GM03348 (cell line): ENCODE data around the gene UBE2K.
A peak's percentile ranks its signal among the peaks of the same experiment; 100 is the strongest.
"Not testable (repeated sequence)": the region's sequence is repeated elsewhere in the genome, so short reads cannot be mapped to it uniquely, and the experiment has no call there.

ENCODE experiments used
- DNase-seq: peaks from one replicate; pipeline ENCODE4 v3.0.0; 2012; ENCODE audit warnings: low spot score

The UBE2K gene

DNA sequence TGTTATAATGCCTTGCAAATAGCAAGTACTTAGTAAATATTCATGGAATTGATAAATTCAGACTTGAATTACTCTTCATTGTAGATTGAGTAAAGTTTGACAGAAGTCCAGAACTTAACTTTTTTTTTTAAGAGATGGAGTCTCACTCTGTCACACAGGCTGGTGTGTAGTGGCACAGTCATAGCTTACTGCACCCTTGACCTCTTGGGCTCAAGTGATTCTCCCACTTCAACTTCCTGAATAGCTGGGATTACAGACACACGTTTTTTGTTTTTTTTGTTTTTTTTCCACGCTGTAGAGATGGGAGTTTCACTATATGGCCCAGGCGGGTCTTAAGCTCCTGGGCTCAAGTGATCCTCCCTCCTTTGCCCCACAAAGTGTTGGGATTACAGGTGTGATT, 32.1 kb downstream of the UBE2K start:
- DNase-seq: no peak

DNA sequence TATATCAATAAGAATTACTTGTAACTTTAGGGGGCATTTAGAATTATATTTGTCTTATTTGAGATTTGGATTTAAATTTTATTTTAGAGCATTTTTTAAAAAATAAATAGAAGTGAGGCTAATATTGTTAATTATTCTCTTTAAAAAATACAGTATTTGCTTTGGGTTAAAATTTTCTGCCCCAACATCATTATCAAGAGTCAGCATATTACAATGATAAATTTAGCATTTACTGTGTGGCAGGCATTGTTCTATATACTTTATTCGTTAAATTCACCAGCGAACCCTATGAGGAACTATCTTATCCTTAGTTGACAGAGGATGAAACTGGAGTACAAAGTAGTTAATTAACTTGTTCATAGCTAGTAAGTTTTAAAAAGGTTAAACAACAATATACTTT, 34.0 kb downstream of the UBE2K start:
- DNase-seq: no peak

DNA sequence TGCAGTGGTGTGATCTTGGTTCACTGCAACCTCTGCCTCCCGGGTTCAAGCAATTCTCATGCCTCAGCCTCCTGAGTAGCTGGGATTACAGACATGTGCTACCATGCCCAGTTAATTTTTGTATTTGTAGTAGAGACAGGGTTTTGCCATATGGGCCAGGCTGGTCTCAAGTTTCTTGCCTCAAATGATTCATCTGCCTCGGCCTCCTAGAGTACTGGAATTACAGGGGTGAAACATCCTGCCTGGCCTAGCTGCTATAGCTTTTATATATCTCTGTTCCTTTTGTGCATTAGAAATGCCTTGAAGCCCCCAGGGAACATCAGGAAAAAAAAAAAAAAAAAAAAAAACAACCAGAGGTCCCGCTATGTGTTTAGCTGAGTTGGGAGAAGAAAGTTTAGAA, 34.8 kb downstream of the UBE2K start:
- peak; percentile 62 for DNase-seq

DNA sequence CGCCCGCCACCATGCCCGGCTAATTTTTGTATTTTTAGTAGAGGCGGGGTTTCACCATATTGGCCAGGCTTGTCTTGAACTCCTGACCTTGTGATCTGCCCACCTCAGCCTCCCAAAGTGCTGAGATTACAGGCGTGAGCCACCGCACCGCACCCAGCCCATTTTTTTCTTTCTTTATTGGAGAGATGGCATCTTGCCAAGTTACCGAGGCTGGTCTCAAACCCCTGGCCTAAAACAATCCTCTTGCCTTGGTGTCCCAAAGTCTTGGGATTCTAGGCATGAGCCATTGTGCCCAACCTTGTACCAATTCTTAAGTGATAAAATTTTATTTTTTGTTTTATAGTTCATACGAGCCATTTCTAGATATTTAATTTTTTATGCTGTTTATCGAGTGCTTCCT, 41.7 kb downstream of the UBE2K start:
- not testable (repeated sequence) for DNase-seq

DNA sequence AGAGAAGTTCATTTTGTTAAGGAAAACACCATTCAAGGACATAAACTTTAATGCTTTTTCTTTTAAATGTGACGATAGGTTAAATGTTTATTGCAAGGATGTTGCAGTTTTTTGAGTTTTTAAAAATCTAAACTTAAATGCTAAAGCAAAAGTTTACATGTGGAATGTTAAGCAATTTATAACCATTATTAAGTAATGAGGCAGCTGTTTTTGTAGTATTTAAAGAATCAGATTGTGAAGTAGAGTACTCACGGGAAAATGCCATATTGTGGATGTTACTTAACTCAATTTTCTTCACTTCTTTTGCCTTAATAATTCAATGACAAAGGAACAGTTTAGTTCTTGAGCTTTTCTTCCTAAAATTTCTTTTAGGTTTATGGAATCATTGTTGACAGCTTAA, 43.5 kb downstream of the UBE2K start:
- no peak for DNase-seq

DNA sequence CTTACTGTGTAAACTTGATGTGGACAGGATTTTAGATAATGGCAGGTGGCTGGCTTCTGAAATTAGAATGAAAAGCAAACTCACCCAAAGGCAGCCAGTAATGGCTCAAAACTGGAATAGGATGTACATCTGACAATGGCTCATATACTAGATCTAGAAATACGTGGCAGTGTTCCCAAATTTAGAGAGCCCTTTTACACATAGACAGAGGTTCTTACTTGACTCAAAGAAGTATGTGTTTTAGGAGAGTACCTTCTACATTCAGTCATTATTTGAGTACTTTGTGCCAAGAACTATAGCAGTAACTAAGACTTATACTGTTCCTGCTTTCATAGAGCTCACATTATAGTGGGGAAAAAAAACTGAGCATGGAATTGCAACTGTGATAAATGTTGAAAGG, 48.0 kb downstream of the UBE2K start:
- no peak for DNase-seq

DNA sequence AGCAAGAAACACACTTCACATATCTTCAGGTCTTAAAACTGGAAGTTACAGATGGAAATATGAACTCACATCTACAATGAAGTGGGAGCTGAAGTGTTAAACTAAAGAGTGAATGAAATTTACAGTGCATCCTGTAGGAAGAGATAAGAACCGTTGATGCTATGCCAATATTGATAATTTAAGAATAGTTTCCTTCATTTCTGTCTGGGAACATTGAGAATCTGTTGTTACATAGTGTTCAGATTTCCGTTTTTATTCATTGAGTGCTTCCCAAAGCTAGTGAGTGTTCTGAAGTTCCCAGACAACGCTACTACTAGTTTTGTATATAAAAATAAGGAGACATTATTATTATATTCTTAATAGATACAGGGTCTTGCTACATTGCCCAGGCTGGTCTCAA, 52.3 kb downstream of the UBE2K start:
- DNase-seq: no peak

DNA sequence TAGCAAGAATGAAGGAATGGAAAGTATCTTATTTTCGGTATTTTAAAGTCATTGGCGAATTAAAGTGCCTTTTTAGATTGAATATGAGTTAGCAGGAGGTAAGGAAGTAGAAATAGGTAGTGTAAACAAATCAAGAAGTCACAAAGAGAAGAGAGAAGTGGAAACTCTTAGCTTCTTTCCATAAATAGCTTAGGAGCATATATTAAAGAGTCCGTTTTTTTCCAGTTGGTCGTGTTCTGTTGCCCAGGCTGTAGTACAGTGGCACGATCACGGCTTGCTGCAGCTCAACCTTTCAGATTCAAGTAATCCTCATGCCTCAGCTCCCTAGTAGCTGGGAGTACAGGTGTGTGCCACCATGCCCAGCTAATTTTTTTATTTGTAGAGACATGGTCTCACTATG, 56.4 kb downstream of the UBE2K start:
- no peak for DNase-seq

DNA sequence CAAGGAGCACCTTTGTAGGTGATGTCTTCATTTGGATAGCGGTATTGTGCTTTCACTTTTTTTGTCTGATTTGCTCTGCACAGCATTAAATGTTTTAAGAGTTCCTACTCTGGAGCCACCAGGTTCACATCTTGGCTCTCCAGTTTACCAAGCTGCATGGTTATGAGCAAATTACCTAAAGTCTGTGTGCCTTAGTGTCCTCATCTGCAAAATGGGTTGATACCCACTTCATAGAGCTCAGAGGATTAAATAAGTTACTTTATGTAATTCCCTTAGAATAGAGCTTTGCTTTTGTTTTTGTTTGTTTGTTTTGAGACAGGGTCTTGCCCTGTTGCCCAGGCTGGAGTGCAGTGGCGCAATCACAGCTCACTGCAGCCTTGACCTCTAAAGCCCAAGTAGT, 58.2 kb downstream of the UBE2K start:
- DNase-seq: no peak

DNA sequence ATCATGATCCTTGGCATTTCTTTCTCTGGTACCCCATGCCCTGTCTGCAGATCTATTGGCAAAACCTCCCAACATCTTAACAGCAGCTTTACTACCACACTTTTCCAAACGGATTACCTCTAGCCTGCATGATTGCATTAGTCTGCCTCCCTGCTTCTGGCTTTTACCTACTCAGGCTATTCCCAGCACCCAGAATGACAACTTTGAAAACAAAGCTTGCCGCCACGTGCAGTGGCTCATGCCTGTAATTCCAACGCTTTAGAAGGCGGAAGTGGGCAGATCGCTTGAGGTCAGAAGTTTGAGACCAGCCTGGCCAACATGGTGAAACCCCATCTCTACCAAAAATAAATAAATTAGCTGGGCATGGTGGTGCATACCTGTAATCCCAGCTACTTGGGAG, 60.2 kb downstream of the UBE2K start:
- DNase-seq: no peak

DNA sequence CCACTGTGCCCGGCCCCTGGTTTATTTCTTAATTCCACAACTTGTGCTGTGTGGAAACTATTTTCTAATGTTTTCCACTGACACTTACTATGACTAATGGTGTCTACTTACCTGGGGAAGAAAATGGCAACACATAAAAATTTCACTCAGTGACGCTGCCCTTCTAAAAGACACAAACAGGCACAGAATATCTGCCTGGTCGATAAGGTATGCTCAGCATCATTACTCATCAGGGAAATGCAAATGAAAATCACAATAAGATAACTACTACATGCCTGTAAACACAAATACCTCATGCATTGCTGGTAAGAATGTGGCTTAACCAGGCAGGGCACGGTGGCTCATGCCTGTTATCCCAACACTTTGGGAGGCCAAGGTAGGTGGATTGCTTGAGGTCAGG, 61.6 kb downstream of the UBE2K start:
- no peak for DNase-seq

DNA sequence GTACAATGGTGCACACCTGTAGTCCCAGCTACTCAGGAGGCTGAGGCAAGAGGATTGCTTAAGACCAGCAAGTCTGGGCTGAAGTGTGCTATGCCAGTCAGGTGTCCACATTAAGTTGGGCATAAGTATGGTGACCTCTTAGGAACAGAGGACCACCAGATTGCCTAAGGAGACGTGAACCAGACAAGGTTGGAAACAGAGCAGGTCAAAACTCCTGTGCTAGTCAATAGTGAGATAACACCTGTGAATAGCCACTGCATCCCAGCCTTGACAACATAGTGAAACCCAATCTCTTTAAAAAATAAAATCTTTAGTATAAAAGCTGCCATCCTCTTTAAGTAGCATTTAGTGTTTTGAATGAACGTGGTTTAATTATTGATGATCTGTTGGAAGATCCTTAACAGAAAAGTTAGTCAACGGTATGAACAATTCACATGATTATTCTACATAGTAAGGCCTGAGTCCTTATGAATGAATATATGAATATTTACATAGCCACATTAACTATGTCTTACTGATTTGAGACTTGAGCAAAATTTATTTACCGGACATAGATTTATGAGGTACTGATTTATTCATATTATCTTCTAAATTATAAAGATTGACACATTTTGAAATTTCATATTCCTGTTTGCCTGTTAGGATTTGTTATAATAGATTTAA, 63.2 kb downstream of the UBE2K start:
- DNase-seq: no peak

DNA sequence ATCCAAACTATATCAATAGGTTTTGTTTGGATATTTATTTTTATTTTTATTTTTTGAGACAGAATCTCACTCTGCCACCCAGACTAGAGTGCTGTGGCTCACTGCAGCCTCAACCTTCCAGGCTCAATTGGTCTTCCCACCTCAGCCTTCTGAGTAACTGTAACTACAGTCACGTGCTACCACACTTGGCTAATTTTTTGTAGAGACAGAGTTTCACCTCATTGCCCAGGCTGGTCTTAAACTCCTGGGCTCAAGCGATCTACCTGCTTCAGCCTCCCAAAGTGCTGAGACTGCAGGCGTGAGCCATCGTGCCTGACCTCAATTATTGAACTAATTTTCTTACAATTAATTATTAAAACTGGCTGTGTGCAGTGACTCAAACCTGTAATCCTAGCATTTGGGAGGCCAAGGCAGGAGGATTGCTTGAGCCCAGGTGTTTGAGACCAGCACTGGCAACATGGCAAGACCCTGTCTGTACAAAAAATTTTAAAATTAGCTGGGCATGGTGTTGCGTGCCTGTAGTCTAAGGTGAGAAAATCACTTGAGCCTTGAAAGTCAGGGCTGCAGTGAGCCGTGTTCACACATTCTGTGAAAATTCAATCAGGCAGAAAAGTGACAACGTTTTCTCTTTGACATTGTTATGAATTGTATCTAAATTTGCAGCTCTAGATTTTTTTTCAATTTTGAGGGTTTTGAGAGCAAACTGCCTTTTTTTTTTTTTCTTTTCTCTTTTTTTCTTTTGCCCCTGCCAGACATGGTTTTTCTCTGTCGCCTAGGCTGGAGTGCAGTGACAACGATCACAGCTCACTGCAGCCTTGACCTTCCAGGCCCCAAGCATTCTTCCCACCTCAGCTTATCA, 66.0 kb downstream of the UBE2K start:
- DNase-seq: no peak

DNA sequence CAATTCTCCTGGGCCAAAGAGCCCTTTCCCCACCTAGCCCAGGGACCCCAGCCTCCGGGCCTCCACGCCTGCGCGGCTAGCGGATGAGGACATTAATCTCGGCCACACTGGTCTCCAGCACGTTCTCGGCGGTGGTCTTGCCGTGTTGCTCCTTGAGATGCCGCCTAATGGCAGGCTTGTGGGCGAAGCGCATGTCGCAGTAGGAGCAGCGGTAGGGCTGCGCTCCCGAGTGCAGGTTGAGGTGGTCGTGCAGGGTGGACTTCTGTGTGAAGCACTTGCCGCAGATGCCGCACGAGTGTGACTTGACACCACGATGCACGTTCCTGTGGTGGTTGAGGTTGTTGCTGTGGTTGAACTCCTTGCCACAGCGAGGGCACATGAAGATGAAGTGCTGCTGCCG, 72.1 kb downstream of the UBE2K start:
- no peak for DNase-seq

DNA sequence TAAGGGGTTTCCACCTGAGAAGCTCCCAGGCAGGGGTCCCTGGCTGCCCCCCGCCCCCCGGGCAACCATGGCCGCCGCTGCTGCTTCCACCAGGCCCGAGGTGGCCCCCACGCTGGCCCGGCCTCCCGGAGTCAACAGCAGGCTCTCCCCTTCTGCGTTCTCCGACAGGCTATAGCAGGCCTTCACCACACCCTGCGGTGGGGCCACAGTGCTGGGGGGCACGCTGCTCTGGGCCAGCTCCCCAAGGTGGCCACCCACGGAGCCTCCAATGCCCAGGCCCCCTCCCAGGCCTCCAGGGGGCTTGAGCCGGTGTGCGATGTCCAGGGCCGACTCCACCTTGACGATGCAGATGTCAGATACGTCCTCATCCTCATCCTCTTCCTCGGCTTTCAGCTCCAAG, 72.5 kb downstream of the UBE2K start:
- no peak for DNase-seq

DNA sequence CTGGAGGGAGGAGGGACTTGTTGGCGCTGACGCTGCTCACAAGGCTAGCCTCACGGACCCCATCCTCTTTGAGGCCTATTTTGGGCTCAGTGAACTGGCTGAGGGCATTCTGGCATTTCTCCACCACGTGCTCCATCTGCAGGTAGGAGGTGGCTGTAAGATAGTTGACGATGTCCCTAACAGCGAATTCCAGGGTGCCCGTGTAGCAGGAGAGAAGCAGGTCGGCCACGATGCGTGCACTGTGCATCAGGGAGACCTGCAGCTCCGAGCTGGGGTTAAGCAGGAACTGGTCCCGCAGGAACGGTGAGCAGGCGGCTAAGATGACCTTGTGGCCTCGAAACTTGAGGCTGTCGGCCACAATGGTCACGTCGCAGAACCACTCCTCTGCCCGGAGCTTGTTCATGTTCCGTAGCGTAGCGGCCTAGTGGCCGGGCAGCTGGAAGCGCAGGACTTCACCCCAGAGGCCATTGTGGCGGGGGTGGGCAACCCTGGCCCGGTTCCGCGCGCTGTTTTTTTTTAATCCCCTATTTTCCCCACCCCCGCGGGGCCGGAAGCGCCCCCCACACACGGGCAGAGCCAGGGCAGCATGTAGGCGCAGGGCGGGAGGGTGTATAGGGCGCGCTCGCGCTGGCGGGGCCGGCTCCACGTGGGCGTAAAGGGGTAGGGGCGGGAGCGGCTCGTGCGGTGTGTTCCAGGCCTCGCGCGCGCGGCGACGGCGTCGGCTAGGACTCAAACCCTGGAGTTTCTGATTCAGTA, 73.2 kb downstream of the UBE2K start:
- DNase-seq: no peak

DNA sequence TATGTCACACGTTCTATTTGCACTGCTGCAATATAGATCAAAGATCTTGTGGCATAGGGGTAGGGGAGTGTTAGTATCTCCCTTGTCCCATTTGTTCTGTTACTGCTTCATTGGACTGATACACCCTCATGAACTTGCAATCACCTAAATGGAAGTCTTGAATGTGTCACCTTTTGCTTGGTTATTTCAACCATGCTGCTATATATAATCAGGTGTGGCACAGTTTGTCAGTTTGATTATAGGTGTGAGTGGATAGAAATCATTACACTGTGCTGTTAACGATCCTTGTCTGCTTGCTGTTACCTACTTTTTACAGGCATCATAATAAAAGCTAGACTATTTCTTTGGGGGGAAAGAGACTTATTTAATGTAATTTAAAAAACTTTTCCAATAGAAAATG, 84.1 kb downstream of the UBE2K start:
- DNase-seq: not testable (repeated sequence)

DNA sequence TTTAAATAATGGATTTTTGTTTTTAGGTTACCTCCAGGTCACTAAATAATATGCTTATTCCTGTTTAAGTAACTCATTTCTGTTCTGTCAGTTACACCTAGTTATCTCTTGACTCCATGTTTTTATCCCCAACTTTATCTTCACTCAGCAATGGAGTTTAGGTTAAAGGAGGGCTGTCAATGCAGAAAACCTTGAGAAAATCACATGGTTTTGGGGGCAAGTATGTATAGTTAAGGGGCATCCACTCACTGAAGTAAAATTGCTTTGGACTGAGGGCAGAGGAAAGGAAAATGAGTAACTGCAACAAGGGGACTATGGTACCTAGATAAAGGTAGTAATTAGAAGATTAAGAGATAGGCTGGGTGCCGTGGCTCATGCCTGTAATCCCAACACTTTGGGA, 87.1 kb downstream of the UBE2K start:
- DNase-seq: no peak

DNA sequence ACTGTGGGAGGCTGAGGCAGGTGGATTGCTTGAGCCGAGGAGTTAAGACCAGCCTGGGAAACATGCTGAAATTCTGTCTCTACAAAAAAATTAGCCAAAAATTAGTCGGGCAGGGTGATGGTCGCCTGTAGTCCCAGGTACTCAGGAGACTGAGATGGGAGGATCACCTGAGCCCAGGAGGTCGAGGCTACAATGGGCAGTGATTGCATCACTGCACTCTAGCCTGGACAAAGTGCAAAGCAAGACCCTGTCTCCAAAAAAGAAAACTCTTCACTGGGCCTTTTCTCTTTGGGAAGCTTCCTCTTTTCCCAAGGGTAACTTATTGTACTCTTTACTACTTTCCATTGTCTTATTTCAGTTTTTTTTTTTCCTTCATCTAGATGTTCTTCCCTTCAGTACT, 88.9 kb downstream of the UBE2K start:
- DNase-seq: no peak

DNA sequence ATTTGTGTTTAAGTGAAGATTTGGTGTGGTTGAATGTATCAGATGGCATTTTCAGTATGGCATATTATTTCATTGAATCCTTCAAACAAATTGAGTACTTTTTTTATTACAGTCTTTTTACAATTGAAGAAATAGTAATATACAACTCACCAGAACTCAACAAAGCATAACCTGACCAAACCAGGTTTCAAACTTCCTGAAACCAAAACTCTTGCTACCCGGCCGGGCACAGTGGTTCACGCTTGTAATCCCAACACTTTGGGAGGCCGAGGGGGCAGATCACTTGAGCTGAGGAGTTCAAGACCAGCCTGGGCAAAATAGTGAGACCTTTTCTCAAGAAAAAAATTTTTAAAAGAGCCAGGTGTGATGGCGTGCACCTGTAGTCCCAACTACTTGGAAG, 94.2 kb downstream of the UBE2K start:
- DNase-seq: no peak

DNA sequence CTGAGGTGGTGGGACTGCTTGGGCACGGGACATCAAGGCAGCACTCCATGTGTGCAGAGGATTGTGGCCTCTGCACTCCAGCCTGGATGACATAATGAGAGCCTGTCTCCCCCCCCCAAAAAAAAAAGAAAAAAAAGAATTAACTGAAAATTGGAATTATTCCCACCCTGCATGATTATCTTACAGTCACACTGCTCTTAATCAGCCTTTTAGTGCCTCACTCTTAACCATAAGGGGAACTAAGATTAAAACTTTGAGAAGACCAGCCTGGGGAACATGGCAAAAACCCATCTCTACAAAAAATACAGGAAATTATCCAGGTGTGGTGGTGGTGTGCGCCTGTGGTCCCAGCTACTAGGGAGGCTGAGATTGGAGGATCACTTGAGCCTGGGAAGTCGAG, 94.6 kb downstream of the UBE2K start:
- no peak for DNase-seq

DNA sequence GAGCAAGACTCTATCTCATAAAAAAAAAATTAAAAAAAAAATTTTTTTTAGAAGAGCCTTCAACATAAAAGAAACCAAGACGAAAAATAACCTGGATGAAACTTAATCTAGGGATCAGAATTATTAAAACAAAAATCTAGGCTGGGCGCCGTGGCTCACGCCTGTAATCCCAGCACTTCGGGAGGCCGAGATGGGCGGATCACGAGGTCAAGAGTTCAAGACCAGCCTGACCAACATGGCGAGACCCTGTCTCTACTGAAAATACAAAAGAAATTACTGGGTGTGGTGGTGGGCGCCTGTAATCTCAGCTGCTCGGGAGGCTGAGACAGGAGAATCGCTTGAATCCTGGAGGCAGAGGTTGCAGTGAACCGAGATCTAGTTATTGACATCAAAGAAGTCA, 95.0 kb downstream of the UBE2K start:
- DNase-seq: not testable (repeated sequence)

DNA sequence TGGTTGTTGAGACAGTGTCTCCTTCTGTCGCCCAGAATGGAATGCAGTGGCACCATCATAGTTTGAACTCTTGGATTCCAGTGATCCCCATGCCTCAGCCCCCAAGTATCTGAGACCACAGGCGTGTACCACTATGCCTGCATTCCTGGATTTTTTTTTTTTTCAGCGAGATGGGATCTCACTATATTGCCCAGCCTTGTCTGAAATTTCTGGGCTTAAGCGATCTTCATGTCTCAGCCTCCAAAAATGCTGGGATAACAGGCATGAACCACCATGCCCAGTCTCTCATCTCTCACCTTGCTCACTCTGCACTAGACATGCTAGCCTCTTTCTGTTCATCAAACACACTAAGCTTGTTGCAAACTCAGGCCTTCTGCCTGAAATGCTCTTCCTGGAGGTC, 104.1 kb downstream of the UBE2K start:
- DNase-seq: no peak
